Choroid plexus epithelial cell (primary cell): ENCODE data around the gene TNFAIP1.

Experiments
- DNase-seq: peaks from one replicate; pipeline ENCODE4 v3.0.0-alpha.2; 2010; ENCODE audit warnings: low read depth
- H3K4me3 ChIP-seq: 2 replicates; pipeline ENCODE4 v1.5.1; 2011; ENCODE audit warnings: low read depth, mild to moderate bottlenecking, control low read depth, low read length, moderate library complexity
- CTCF ChIP-seq: conservative IDR thresholded peaks from 2 replicates; pipeline ENCODE4 v1.5.1; 2011; ENCODE audit warnings: low read depth, mild to moderate bottlenecking, control low read depth, inconsistent platforms, low read length, moderate library complexity

Gene TNFAIP1

GRCh38 chr17:28326114-28326513, 9.4 kb upstream of the TNFAIP1 start:
- TF ChIP-seq CTCF = no peak
- DNase-seq = no peak

GRCh38 chr17:28327031-28327607, 8.4 kb upstream of the TNFAIP1 start:
- peak; percentile 21 for DNase-seq
- TF ChIP-seq CTCF = no peak
- no peak overlapping the region for H3K4me3 ChIP-seq

More at GRCh38 chr17:28326114-28326513, 9.4 kb upstream of the TNFAIP1 start:
- H3K4me3 ChIP-seq = no peak overlapping the region

DNA sequence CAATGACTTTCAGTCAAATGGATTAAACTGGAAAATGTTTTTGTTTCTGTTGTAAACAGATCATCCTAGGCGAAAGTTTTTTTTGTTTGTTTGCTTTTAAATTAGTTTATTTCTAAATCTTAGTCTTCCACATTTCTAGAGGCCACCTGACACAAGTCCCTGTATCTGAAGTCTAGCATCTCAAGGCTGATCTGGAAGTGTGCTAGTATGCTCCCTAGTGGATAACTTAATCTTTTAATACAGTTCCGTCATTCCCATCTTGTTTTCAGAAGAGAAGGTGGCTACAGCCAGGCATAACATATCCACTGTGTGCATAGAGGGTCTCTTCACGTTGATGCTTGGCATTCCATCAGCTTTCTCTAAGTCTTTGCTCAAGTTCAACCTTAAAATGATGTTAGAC, 7.9 kb upstream of the TNFAIP1 start:
- H3K4me3 ChIP-seq = no peak overlapping the region
- DNase-seq = peak; percentile 74
- peak; percentile 51 for TF ChIP-seq CTCF

DNA sequence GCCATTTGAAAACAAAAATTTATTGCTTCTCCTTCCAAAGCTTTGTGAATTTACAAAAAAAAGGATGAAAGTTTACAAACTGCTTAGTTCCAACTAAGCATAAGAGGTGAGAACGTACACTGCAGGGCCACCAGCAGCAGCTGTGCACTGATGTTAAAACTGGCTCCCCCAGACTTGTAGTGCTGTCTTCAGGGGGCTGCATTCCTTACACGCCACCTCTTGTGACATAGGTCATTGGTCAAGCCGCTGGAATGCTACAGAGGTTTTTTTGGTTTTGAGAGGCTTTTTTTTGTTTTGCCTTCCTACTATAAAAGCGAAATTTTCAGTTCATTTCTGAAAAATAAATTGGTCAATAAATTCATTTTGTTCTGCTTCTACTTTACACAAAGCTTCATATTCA, 7.2 kb upstream of the TNFAIP1 start:
- H3K4me3 ChIP-seq = no peak overlapping the region
- TF ChIP-seq CTCF = no peak
- peak; percentile 87 for DNase-seq

- TF ChIP-seq CTCF = no peak
- no peak for DNase-seq
- no peak overlapping the region for H3K4me3 ChIP-seq
Observed at GRCh38 chr17:28330671-28331070, 4.9 kb upstream of the TNFAIP1 start.

DNA sequence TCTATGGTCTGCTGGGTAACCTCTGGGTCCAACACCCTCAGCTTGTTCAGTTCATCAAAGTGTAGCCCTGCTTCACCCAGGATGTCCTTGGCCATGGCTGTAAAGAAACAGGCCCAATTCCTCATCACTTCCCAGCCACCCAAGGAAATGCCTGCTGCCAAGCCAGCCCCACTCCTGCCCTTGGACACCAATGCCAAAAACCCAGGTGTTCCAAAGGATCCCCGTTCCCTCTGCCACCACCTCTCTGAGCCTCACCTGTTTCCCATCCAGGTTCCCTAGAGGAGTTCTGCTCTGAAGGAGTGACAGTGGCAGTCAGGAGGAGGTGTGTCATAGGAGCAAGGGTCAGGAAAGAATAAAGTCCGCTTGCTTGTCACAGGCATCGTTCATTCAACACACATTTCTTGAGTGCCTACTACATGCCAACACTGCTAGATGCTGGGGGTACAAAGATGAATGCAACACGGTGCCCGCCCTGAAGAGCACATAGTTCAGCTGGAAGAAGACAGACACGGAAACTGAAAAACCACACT, 3.6 kb upstream of the TNFAIP1 start:
- H3K4me3 ChIP-seq = no peak overlapping the region
- no peak for DNase-seq
- TF ChIP-seq CTCF = no peak

- DNase-seq = peak; percentile 59
- H3K4me3 ChIP-seq = no peak overlapping the region
- TF ChIP-seq CTCF = no peak
Observed at GRCh38 chr17:28333083-28333746, 2.3 kb upstream of the TNFAIP1 start.
